RWPE2 (cell line): Measurements from ENCODE around the gene FBRSL1.
"Not testable (repeated sequence)": the region's sequence is repeated elsewhere in the genome, so short reads cannot be mapped to it uniquely, and the experiment has no call there.

ENCODE experiments used
- ATAC-seq: fragments of 200-7000 bp; cut with Tn5 transposase; 3 replicates; pipeline ENCODE4 v1.9.1; 2021; ENCODE audit warnings: low read depth
- DNase-seq: peaks from one replicate; pipeline ENCODE4 v3.0.0-alpha.2; 2020; ENCODE audit warnings: low spot score
- H3K27ac ChIP-seq: fragments of 450-650 bp; 2 replicates; pipeline ENCODE4 v1.5.1; 2017; ENCODE audit warnings: mild to moderate bottlenecking; ENCODE audit not compliant: poor library complexity, severe bottlenecking
- H3K27me3 ChIP-seq: fragments of 250-450 bp; sonication (Bioruptor Pico); 2 replicates; pipeline ENCODE4 v1.5.1; 2021; ENCODE audit warnings: mild to moderate bottlenecking, moderate library complexity; ENCODE audit not compliant: insufficient read depth, poor library complexity, severe bottlenecking
- H3K36me3 ChIP-seq: fragments of 250-450 bp; sonication (Bioruptor Pico); 2 replicates; pipeline ENCODE4 v1.5.1; 2020; ENCODE audit warnings: low read depth, mild to moderate bottlenecking, moderate library complexity
- H3K4me1 ChIP-seq: fragments of 250-450 bp; sonication (Bioruptor Pico); 2 replicates; pipeline ENCODE4 v1.5.1; 2021; ENCODE audit warnings: mild to moderate bottlenecking, moderate library complexity; ENCODE audit not compliant: insufficient read depth, poor library complexity, severe bottlenecking
- H3K4me3 ChIP-seq: fragments of 250-450 bp; sonication (Bioruptor Pico); 2 replicates; pipeline ENCODE4 v1.5.1; 2021; ENCODE audit warnings: mild to moderate bottlenecking, moderate library complexity; ENCODE audit not compliant: severe bottlenecking
- H3K9me3 ChIP-seq: fragments of 250-450 bp; sonication (Bioruptor Pico); 2 replicates; pipeline ENCODE4 v1.5.1; 2021; ENCODE audit warnings: mild to moderate bottlenecking, moderate library complexity; ENCODE audit not compliant: severe bottlenecking
- TF ChIP-seq, protein P1 (sequence below): fragments of 450-650 bp; IDR thresholded peaks from one replicate; pipeline ENCODE4 v1.5.1; 2017; ENCODE audit warnings: mild to moderate bottlenecking, moderate library complexity; ENCODE audit not compliant: poor library complexity, severe bottlenecking

The FBRSL1 gene

DNA sequence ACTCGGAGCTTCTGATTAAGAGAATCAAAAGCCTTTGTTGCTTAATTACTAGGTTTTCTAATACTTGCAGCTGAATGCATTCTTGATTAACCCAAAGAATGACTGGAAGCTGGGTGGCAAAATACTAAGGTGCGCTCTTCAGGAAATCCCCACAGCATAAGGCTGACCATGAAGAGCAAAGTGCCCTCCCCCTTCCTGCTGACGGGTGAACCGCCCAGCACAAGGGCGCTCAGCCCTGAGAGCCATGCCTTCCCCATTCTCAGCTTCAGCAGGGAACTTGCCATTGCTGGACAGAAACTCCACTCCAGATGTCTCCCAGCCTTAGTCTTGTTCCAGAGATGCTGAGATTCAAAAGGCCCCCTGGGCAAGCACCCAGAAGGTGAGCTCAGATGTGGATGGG, 27.2 kb upstream of the FBRSL1 start:
- TF ChIP-seq, protein P1, sequence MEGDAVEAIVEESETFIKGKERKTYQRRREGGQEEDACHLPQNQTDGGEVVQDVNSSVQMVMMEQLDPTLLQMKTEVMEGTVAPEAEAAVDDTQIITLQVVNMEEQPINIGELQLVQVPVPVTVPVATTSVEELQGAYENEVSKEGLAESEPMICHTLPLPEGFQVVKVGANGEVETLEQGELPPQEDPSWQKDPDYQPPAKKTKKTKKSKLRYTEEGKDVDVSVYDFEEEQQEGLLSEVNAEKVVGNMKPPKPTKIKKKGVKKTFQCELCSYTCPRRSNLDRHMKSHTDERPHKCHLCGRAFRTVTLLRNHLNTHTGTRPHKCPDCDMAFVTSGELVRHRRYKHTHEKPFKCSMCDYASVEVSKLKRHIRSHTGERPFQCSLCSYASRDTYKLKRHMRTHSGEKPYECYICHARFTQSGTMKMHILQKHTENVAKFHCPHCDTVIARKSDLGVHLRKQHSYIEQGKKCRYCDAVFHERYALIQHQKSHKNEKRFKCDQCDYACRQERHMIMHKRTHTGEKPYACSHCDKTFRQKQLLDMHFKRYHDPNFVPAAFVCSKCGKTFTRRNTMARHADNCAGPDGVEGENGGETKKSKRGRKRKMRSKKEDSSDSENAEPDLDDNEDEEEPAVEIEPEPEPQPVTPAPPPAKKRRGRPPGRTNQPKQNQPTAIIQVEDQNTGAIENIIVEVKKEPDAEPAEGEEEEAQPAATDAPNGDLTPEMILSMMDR, result no peak
- DNase-seq (no peak), ATAC-seq (no peak)
- H3K9me3 ChIP-seq, result no peaks in the 10 kb centered on the region
- H3K36me3 ChIP-seq, result no peaks in the 10 kb centered on the region
- H3K27ac ChIP-seq, result no peak overlapping the region
- no peaks in the 10 kb centered on the region for H3K27me3 ChIP-seq
- H3K4me3 ChIP-seq, result no peak overlapping the region
- H3K4me1 ChIP-seq, result no peaks in the 10 kb centered on the region

GRCh38 chr12:132463284-132463924, 26.5 kb upstream of the FBRSL1 start:
- not testable (repeated sequence) for H3K27ac ChIP-seq, H3K27me3 ChIP-seq, DNase-seq, H3K9me3 ChIP-seq, H3K4me1 ChIP-seq, H3K36me3 ChIP-seq, ATAC-seq, H3K4me3 ChIP-seq

DNA sequence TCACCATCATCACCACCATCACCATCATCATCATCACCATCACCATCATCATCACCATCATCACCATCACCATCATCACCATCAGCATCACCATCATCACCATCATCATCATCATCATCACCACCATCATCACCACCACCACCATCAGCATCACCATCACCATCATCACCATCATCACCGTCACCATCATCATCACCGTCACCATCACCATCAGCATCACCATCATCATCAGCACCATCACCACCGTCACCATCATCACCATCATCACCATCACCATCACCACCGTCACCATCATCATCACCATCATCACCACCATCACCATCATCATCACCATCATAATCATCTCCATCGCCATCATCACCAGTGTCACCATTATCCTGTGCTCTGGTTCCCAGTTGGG, 25.6 kb upstream of the FBRSL1 start:
- ATAC-seq, H3K27me3 ChIP-seq, H3K4me3 ChIP-seq, H3K9me3 ChIP-seq, H3K27ac ChIP-seq, H3K36me3 ChIP-seq, H3K4me1 ChIP-seq, DNase-seq: not testable (repeated sequence)

- TF ChIP-seq, protein P1, result no peak
- Histone ChIP-seq H3K36me3 (no peaks in the 10 kb centered on the region), H3K27ac (no peak overlapping the region), H3K4me3 (no peak overlapping the region), H3K9me3 (no peaks in the 10 kb centered on the region), H3K4me1 (no peaks in the 10 kb centered on the region), H3K27me3 (no peaks in the 10 kb centered on the region)
- DNase-seq, result no peak
- ATAC-seq, result no peak
These were observed 25.1 kb upstream of the FBRSL1 start for GRCh38 chr12:132464820-132465219.

DNA sequence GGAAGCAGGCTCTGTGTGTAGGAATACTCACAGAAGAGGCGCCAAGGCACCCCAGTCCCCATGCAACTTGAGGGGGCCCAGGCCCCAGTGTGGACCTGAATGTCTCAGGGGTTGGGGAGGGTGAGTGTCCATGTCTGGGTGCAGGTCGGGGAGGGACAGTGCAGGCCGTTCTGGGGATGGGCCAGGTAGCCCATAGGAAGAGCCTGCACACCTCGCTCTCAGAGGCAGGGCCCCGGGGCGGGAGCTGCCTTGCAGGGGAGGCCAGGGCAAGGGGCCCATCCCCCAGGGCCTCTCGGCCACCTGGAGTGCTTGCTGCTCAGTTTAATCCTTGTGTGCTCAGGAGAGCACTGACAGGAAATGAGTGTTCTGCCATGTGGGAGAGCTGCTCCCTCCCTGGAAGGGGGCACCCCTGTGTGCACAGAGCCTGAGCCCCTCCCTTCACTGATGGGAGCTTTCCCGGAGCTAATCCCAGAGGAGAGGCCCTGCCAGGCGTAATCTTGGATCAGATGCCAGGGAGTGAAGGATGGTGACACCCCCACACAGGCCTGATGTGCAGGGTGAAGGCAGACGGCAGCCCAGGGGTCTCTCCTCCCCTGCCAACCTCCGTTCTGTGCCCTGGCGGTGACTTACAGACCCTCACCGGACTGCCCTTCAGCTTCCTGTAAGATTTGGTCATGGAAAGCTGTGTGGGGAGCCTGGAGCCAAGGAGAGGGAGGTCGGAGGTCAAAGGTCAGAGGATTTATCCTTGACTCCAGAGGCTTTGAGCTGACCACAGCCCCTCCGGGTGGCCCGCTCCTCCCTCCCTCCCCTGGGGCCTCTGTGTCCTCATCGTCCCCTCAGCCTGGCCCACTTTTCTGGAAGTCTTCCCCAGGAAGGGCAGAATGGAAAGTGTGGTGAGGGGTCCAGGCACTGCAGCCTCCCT, 24.4 kb upstream of the FBRSL1 start:
- H3K4me1 ChIP-seq, result no peaks in the 10 kb centered on the region
- no peaks in the 10 kb centered on the region for H3K9me3 ChIP-seq
- no peaks in the 10 kb centered on the region for H3K36me3 ChIP-seq
- TF ChIP-seq, protein P1, result no peak
- H3K27me3 ChIP-seq, result no peaks in the 10 kb centered on the region
- DNase-seq (no peak), ATAC-seq (peak; percentile 60; the same call in 2 of the 3 replicates)
- no peak overlapping the region for H3K4me3 ChIP-seq
- H3K27ac ChIP-seq, result no peak overlapping the region
